Immature natural killer cell (primary cell): Measurements from ENCODE around the gene ACACB. TPM values are rescaled to one million over a fixed set of nuclear protein-coding genes. Genes with fewer than 3 reads are reported as not detected.

Experiments used
- DNase-seq, 3 donors: peaks; one replicate each; pipeline ENCODE4 v3.0.0; 2022; ENCODE audit warnings: mixed read lengths in 1 of 3
- H3K27ac Mint-ChIP-seq, 6 donors: one replicate each; pipeline ENCODE4 v1.8.0; 2020; ENCODE audit warnings: mixed read lengths in 6 of 6, mild to moderate bottlenecking in 5 of 6, inconsistent platforms in 4 of 6, moderate library complexity in 3 of 6
- H3K27me3 Mint-ChIP-seq, 3 donors: one replicate each; pipeline ENCODE4 v1.8.0; 2020 to 2021; ENCODE audit warnings: low read depth in 3 of 3, mild to moderate bottlenecking in 3 of 3, mixed read lengths in 3 of 3, moderate library complexity in 3 of 3, inconsistent platforms in 1 of 3
- H3K36me3 Mint-ChIP-seq, 3 donors: one replicate each; pipeline ENCODE4 v1.8.0; 2020; ENCODE audit warnings: mixed read lengths in 3 of 3, inconsistent platforms in 2 of 3, mild to moderate bottlenecking in 2 of 3
- H3K4me1 Mint-ChIP-seq, 2 donors: one replicate each; pipeline ENCODE4 v1.8.0; 2020; ENCODE audit warnings: inconsistent platforms in 2 of 2, mild to moderate bottlenecking in 2 of 2, mixed read lengths in 2 of 2, moderate library complexity in 1 of 2
- H3K4me3 Mint-ChIP-seq, 5 donors: one replicate each; pipeline ENCODE4 v1.8.0; 2020; ENCODE audit warnings: mild to moderate bottlenecking in 5 of 5, mixed read lengths in 5 of 5, inconsistent platforms in 3 of 5, moderate library complexity in 3 of 5
- H3K9me3 Mint-ChIP-seq, 6 donors: one replicate each; pipeline ENCODE4 v1.8.0; 2020; ENCODE audit warnings: mild to moderate bottlenecking in 6 of 6, mixed read lengths in 6 of 6, inconsistent platforms in 4 of 6, moderate library complexity in 3 of 6
- polyA plus RNA-seq, 3 donors: library from polyadenylated mRNA; unstranded; fragments of 300-500 nt; fragmentation: Illumina TruSeq; gene quantifications; one replicate each; pipeline ENCODE4 v1.2.3, GENCODE V29; 2021

The ACACB gene
- polyA plus RNA-seq, 3 donors from 2014 or later = 1.2 to 2.1 TPM; not detected in 1

- DNase-seq = no peak
- peaks cover 0 to 7% (median under 1%) of the 10 kb centered on the region in 6 donors for H3K9me3 Mint-ChIP-seq
- no peak overlapping the region for H3K27ac Mint-ChIP-seq
- H3K27me3 Mint-ChIP-seq = peaks cover 0 to 4% (median 2%) of the 10 kb centered on the region in 3 donors
- peaks cover 3 to 12% (median 9%) of the 10 kb centered on the region in 3 donors for H3K36me3 Mint-ChIP-seq
- H3K4me3 Mint-ChIP-seq = no peak overlapping the region
- no peaks in the 10 kb centered on the region for H3K4me1 Mint-ChIP-seq
Observed at GRCh38 chr12:109255377-109255776, 139.0 kb downstream of the ACACB start.

- Mint-ChIP-seq H3K27me3 (peaks cover 0 to 4% (median 2%) of the 10 kb centered on the region in 3 donors), H3K36me3 (peaks cover 3 to 12% (median 9%) of the 10 kb centered on the region in 3 donors), H3K4me1 (no peaks in the 10 kb centered on the region), H3K4me3 (no peak overlapping the region), H3K9me3 (peaks cover 0 to 7% (median under 1%) of the 10 kb centered on the region in 6 donors), H3K27ac (no peak overlapping the region)
- DNase-seq = no peak
Observed at GRCh38 chr12:109256011-109256410, 139.6 kb downstream of the ACACB start.

GRCh38 chr12:109258201-109258600 is 141.8 kb downstream of the ACACB start:
- no peak overlapping the region for H3K27ac Mint-ChIP-seq
- H3K9me3 Mint-ChIP-seq = peaks cover 0 to 7% (median 0%) of the 10 kb centered on the region in 6 donors
- peaks cover 0 to 4% (median 2%) of the 10 kb centered on the region in 3 donors for H3K27me3 Mint-ChIP-seq
- H3K36me3 Mint-ChIP-seq = peaks cover 3 to 9% (median 8%) of the 10 kb centered on the region in 3 donors
- DNase-seq = no peak
- no peaks in the 10 kb centered on the region for H3K4me1 Mint-ChIP-seq
- H3K4me3 Mint-ChIP-seq = no peak overlapping the region

- Mint-ChIP-seq H3K27me3 (peaks cover 0 to 4% (median 2%) of the 10 kb centered on the region in 3 donors), H3K9me3 (peaks cover 0 to 4% (median 0%) of the 10 kb centered on the region in 6 donors), H3K27ac (no peak overlapping the region), H3K4me1 (no peaks in the 10 kb centered on the region), H3K36me3 (peaks cover 4 to 5% (median 4%) of the 10 kb centered on the region in 3 donors), H3K4me3 (no peak overlapping the region)
- no peak for DNase-seq
Observed at GRCh38 chr12:109258607-109259544, 142.5 kb downstream of the ACACB start.

GRCh38 chr12:109259545-109259895 is 143.1 kb downstream of the ACACB start:
- DNase-seq = no peak
- Mint-ChIP-seq H3K27me3 (peaks cover 0 to 4% (median 2%) of the 10 kb centered on the region in 3 donors), H3K4me3 (no peak overlapping the region), H3K36me3 (peaks cover 0 to 4% (median 3%) of the 10 kb centered on the region in 3 donors), H3K4me1 (no peaks in the 10 kb centered on the region), H3K9me3 (peaks cover 0 to under 1% (median 0%) of the 10 kb centered on the region in 6 donors), H3K27ac (no peak overlapping the region)

- DNase-seq = no peak
- H3K36me3 Mint-ChIP-seq = peaks cover 0 to 3% (median 0%) of the 10 kb centered on the region in 3 donors
- no peaks in the 10 kb centered on the region for H3K27me3 Mint-ChIP-seq
- H3K4me1 Mint-ChIP-seq = no peaks in the 10 kb centered on the region
- no peak overlapping the region for H3K4me3 Mint-ChIP-seq
- H3K9me3 Mint-ChIP-seq = peaks cover 0 to 2% (median 0%) of the 10 kb centered on the region in 6 donors
- no peak overlapping the region for H3K27ac Mint-ChIP-seq
Observed at GRCh38 chr12:109261087-109261486, 144.7 kb downstream of the ACACB start.

- no peak overlapping the region for H3K27ac Mint-ChIP-seq
- no peak for DNase-seq
- H3K36me3 Mint-ChIP-seq = peaks cover 0 to 3% (median 0%) of the 10 kb centered on the region in 3 donors
- H3K4me3 Mint-ChIP-seq = no peak overlapping the region
- no peaks in the 10 kb centered on the region for H3K27me3 Mint-ChIP-seq
- peaks cover 0 to 2% (median 0%) of the 10 kb centered on the region in 6 donors for H3K9me3 Mint-ChIP-seq
- H3K4me1 Mint-ChIP-seq = no peaks in the 10 kb centered on the region
Observed at GRCh38 chr12:109261939-109262338, 145.6 kb downstream of the ACACB start.

GRCh38 chr12:109263439-109263838 is 147.1 kb downstream of the ACACB start:
- Mint-ChIP-seq H3K36me3 (peaks cover 0 to 3% (median 0%) of the 10 kb centered on the region in 3 donors), H3K27ac (no peak overlapping the region), H3K4me3 (no peak overlapping the region), H3K27me3 (no peaks in the 10 kb centered on the region), H3K9me3 (peaks cover 0 to 2% (median 0%) of the 10 kb centered on the region in 6 donors), H3K4me1 (no peaks in the 10 kb centered on the region)
- DNase-seq = no peak

- no peaks in the 10 kb centered on the region for H3K4me1 Mint-ChIP-seq
- DNase-seq = peak; percentile 5 to 33 (median 9)
- peaks cover 0 to 3% (median 0%) of the 10 kb centered on the region in 3 donors for H3K36me3 Mint-ChIP-seq
- H3K27me3 Mint-ChIP-seq = no peaks in the 10 kb centered on the region
- no peak overlapping the region for H3K27ac Mint-ChIP-seq
- H3K9me3 Mint-ChIP-seq = peaks cover 0 to 2% (median 0%) of the 10 kb centered on the region in 6 donors
- H3K4me3 Mint-ChIP-seq = no peak overlapping the region
Observed at GRCh38 chr12:109264095-109264942, 147.9 kb downstream of the ACACB start.

- H3K27ac Mint-ChIP-seq = no peak overlapping the region
- peaks cover 0 to 2% (median 0%) of the 10 kb centered on the region in 6 donors for H3K9me3 Mint-ChIP-seq
- peaks cover 0 to 3% (median 0%) of the 10 kb centered on the region in 3 donors for H3K36me3 Mint-ChIP-seq
- no peak for DNase-seq
- no peaks in the 10 kb centered on the region for H3K4me1 Mint-ChIP-seq
- H3K4me3 Mint-ChIP-seq = no peak overlapping the region
- H3K27me3 Mint-ChIP-seq = no peaks in the 10 kb centered on the region
Observed at GRCh38 chr12:109264943-109265650, 148.7 kb downstream of the ACACB start.

- no peak overlapping the region for H3K4me3 Mint-ChIP-seq
Observed at GRCh38 chr12:109266106-109266879, 149.9 kb downstream of the ACACB start.

GRCh38 chr12:109267361-109267760 is 151.0 kb downstream of the ACACB start:
- Mint-ChIP-seq H3K27ac (no peak overlapping the region), H3K4me1 (no peaks in the 10 kb centered on the region), H3K27me3 (peaks cover 0 to under 1% (median 0%) of the 10 kb centered on the region in 3 donors), H3K4me3 (no peak overlapping the region), H3K36me3 (peaks cover 0 to 3% (median 0%) of the 10 kb centered on the region in 3 donors), H3K9me3 (peaks cover 0 to 2% (median 0%) of the 10 kb centered on the region in 6 donors)
- DNase-seq = no peak

More at GRCh38 chr12:109266106-109266879, 149.9 kb downstream of the ACACB start:
- peaks cover 0 to 2% (median 0%) of the 10 kb centered on the region in 6 donors for H3K9me3 Mint-ChIP-seq
- H3K27me3 Mint-ChIP-seq = no peaks in the 10 kb centered on the region
- DNase-seq = no peak
- H3K36me3 Mint-ChIP-seq = peaks cover 0 to 3% (median 0%) of the 10 kb centered on the region in 3 donors
- H3K4me1 Mint-ChIP-seq = no peaks in the 10 kb centered on the region
- H3K27ac Mint-ChIP-seq = no peak overlapping the region
